Diencephalon (tissue), 1 donor: ENCODE data around the gene DVL3. TPM values are rescaled to one million over a fixed set of nuclear protein-coding genes. Genes with fewer than 3 reads are reported as not detected.

ENCODE experiments used
- total RNA-seq: library from RNA; depleted of rRNA; stranded (reverse); fragments of >200 nt; gene quantifications from one replicate; pipeline ENCODE4 v1.2.3, GENCODE V29; 2014

The DVL3 gene
- 39.4 TPM for total RNA-seq

DNA sequence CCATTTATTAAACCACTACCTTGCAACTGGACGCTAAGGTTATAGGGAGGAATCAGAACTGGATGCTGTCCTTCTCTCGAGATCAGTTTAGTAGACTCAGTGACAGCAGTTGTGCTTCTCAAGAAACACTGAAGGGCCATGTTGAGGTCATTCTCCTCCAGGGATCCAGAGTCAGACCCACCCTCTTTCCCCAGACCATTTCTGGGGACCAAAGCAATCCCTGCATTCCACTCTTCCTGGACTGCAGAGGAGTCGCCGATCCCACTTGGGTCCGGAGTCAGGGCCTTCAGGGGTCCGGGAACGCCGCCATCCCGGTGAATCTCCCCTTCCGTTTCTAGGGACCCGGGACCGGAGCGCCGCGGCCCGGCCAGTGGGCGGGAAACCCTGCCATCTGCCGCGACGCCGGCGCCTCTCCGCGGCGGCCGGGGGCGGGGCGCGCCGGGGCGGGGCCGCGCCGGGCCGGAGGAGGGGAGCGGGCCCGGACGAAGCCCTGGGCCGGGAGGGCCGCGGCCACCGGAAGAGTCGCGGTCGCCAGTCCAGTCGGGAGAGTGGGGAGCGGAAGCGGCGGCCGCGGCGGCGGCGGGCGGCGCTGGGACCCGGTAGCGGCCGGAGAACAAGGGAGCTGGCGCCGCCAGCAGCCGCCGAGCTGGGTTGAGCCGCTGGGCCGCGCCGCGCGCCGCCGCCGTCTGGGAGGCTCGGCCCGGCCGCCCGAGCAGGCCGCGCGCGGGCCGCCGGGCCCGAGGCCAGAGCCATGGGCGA is at the start of gene DVL3:
DVL3 (plus strand) TSS at position 493 of the 759 bp plus-strand sequence; CDS start at position 752, 259 bp downstream.

GRCh38 chr3:184135149-184135910 is 19.8 kb upstream of the DVL3 start, which contains the start of gene EIF2B5:
Gene EIF2B5, plus strand, starts transcription at chr3:184135358. Its CDS starts 28 bp downstream, at chr3:184135386.

DNA sequence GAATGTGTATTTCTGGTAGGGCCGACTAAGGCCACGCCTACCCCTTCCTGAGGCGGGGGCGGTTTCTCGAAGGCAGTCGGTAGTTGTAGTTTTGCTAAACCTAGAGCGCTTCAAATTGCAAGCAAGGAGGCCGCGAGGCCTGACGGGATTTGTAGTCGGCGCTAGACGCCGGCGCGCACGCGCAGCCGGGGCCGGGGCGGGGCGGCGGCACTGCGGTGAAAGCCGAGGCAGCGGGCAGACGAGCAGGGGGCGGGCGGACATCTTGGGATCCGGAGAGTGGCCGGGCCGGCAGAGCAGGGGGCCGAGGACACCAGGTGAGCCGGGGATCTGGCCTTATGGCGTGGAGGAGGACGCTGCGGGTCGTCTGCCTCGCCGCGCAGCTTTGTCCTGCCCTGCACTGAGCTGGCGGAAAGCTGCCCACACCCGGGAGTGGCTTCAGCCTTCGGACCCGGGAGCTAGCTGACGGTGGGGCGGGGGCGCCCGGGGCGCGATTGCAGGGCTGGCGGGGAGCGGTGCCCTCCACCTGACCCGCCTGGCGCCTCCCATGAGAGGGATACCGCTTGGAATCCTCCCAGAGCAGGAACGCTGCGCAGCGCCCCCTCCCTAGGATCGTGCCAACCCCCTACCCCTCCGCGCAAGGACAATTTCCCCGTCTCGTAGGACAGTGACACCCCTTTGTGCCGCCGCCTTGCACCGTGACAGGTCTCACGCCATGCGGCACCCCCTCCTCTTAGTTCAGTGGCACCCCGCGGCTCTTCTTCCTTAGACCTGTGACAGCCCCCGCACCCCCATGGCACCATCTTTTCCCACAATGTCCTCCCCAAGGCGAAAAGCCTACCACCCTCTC is 19.7 kb downstream of the DVL3 start, which contains the start of gene AP2M1:
AP2M1 (plus strand) TSS at position 210 of the 847 bp plus-strand sequence. CDS start 2,139 bp downstream, outside the sequence.

GRCh38 chr3:184186184-184186901 is 31.2 kb downstream of the DVL3 start, which contains the start of gene ABCF3:
Gene ABCF3, plus strand, starts transcription at chr3:184186199. Its CDS starts 9 bp downstream, at chr3:184186208.

Other genes with a start within 250 kb of the DVL3 start
- 50.3 TPM for gene ABCC5, start 137.5 kb upstream of the DVL3 start, total RNA-seq
- not detected for gene HTR3D, start 123.6 kb upstream of the DVL3 start, total RNA-seq
- gene HTR3C, start 102.3 kb upstream of the DVL3 start, total RNA-seq = not detected
- gene HTR3E, start 58.3 kb upstream of the DVL3 start, total RNA-seq = not detected
- 40.1 TPM for gene EIF2B5, start 20.0 kb upstream of the DVL3 start, total RNA-seq
- 388 TPM for gene AP2M1, start 19.5 kb downstream of the DVL3 start, total RNA-seq
- 72.2 TPM for gene ABCF3, start 30.8 kb downstream of the DVL3 start, total RNA-seq
- 3.9 TPM for gene VWA5B2, start 74.2 kb downstream of the DVL3 start, total RNA-seq
- gene ALG3, start 93.6 kb downstream of the DVL3 start, total RNA-seq = 15.2 TPM
- 0.92 TPM for gene EEF1AKMT4, start 94.3 kb downstream of the DVL3 start, total RNA-seq
- gene CAMK2N2, start 106.2 kb downstream of the DVL3 start, total RNA-seq = 15.0 TPM
- 18.7 TPM for gene ECE2, start 120.6 kb downstream of the DVL3 start, total RNA-seq
- 291 TPM for gene PSMD2, start 143.9 kb downstream of the DVL3 start, total RNA-seq
- 119 TPM for gene EIF4G1, start 159.2 kb downstream of the DVL3 start, total RNA-seq
- 62.5 TPM for gene FAM131A, start 182.2 kb downstream of the DVL3 start, total RNA-seq
- gene CLCN2, start 206.2 kb downstream of the DVL3 start, total RNA-seq = 12.2 TPM
- 35.3 TPM for gene POLR2H, start 206.3 kb downstream of the DVL3 start, total RNA-seq
- not detected for gene THPO, start 222.8 kb downstream of the DVL3 start, total RNA-seq
- 6.0 TPM for gene CHRD, start 224.7 kb downstream of the DVL3 start, total RNA-seq